NCI-H1417 (cell line): ENCODE measurements around the gene CDK5RAP2.

Experiments
- DNase-seq, 3 experiments: peaks; one replicate each; lab custom pipeline; 2025; lab: John Stamatoyannopoulos, UW

Gene CDK5RAP2

GRCh38 chr9:120438111-120438510 lies 141.9 kb downstream of the CDK5RAP2 start:
- DNase-seq = no peak

GRCh38 chr9:120436983-120437475 lies 142.9 kb downstream of the CDK5RAP2 start:
- DNase-seq = no peak

GRCh38 chr9:120436446-120436845 lies 143.5 kb downstream of the CDK5RAP2 start:
- DNase-seq = no peak

GRCh38 chr9:120435091-120435490 lies 144.9 kb downstream of the CDK5RAP2 start:
- no peak for DNase-seq

GRCh38 chr9:120434532-120434931 lies 145.4 kb downstream of the CDK5RAP2 start:
- DNase-seq = peak in 1 of 3 experiments; percentile 16

GRCh38 chr9:120433701-120434100 lies 146.3 kb downstream of the CDK5RAP2 start:
- DNase-seq = no peak

GRCh38 chr9:120432600-120432999 lies 147.4 kb downstream of the CDK5RAP2 start:
- no peak for DNase-seq

GRCh38 chr9:120431268-120431667 lies 148.7 kb downstream of the CDK5RAP2 start:
- no peak for DNase-seq

GRCh38 chr9:120424248-120424647 lies 155.7 kb downstream of the CDK5RAP2 start:
- no peak for DNase-seq

GRCh38 chr9:120423812-120424211 lies 156.2 kb downstream of the CDK5RAP2 start:
- DNase-seq = no peak

- DNase-seq = no peak
Measured at GRCh38 chr9:120421977-120422376, 158.0 kb downstream of the CDK5RAP2 start.

- DNase-seq = no peak
Measured at GRCh38 chr9:120418315-120418714, 161.7 kb downstream of the CDK5RAP2 start.

GRCh38 chr9:120416781-120417427 lies 163.1 kb downstream of the CDK5RAP2 start:
- no peak for DNase-seq

- DNase-seq = peak; percentile 38 to 99 (median 97)
Measured at GRCh38 chr9:120413121-120414048, 166.6 kb downstream of the CDK5RAP2 start.

GRCh38 chr9:120412425-120412951 lies 167.5 kb downstream of the CDK5RAP2 start:
- DNase-seq = peak in 1 of 3 experiments; percentile 58

GRCh38 chr9:120411862-120412424 lies 168.0 kb downstream of the CDK5RAP2 start:
- no peak for DNase-seq

GRCh38 chr9:120410925-120411501 lies 169.0 kb downstream of the CDK5RAP2 start:
- peak in 1 of 3 experiments; percentile 8 for DNase-seq

GRCh38 chr9:120408680-120409258 lies 171.2 kb downstream of the CDK5RAP2 start:
- no peak for DNase-seq

GRCh38 chr9:120405860-120406259 lies 174.1 kb downstream of the CDK5RAP2 start:
- no peak for DNase-seq

- DNase-seq = no peak
Measured at GRCh38 chr9:120405134-120405533, 174.8 kb downstream of the CDK5RAP2 start.

GRCh38 chr9:120403543-120403856 lies 176.5 kb downstream of the CDK5RAP2 start:
- DNase-seq = no peak
